ENCODE results near the gene NR3C2. TPM values are rescaled to one million over a fixed set of nuclear protein-coding genes. Genes with fewer than 3 reads are reported as not detected.

The NR3C2 gene
- total RNA-seq, 1 donor from 2014 or later = 16.7 TPM

DNA sequence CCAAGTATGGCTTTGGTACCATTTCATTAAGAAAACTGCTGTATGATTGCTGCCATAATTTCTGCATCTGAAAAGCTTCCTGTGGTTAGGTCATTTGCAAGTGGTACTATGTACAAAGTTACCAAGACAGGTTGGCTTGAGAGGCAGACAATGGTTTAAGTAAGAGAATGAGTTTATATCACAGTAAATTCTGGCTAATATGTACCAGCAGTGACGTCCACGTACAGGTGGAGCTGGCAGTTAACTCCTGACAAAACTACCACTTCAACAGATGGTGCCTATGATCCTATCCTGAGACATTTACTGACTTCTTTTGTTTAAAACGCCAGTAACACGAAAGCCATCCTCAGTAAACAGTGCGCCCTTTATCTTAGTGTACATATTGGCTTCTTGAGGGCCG is 198.4 kb downstream of the NR3C2 start:
- no peaks in the 10 kb centered on the region for H3K36me3 ChIP-seq (ENCODE audit: control insufficient read depth in 3 of 3, insufficient read depth in 3 of 3, low read length in 3 of 3)
- no peaks in the 10 kb centered on the region for H3K27me3 ChIP-seq (ENCODE audit: control insufficient read depth in 3 of 3, insufficient read depth in 3 of 3, low read length in 3 of 3)
- no peaks in the 10 kb centered on the region for H3K9me3 ChIP-seq (ENCODE audit: control insufficient read depth in 3 of 3, low read length in 3 of 3)
- no peaks in the 10 kb centered on the region for H3K4me1 ChIP-seq (ENCODE audit: control insufficient read depth in 3 of 3, insufficient read depth in 3 of 3, low read length in 3 of 3)
- no peak overlapping the region for H3K27ac ChIP-seq (ENCODE audit: low read depth, low read length)
- no peak overlapping the region for H3K4me3 ChIP-seq (ENCODE audit: low read length in 3 of 3)
- no peak overlapping the region for H3K9ac ChIP-seq (ENCODE audit: low read depth in 1 of 3, low read length in 3 of 3)

- H3K9me3 ChIP-seq (ENCODE audit: control insufficient read depth in 3 of 3, low read length in 3 of 3) = no peaks in the 10 kb centered on the region
- H3K27me3 ChIP-seq (ENCODE audit: control insufficient read depth in 3 of 3, insufficient read depth in 3 of 3, low read length in 3 of 3) = no peaks in the 10 kb centered on the region
Observed at GRCh38 chr4:148240241-148240640, 202.0 kb downstream of the NR3C2 start.

GRCh38 chr4:148239494-148239985 is 202.7 kb downstream of the NR3C2 start:
- no peaks in the 10 kb centered on the region for H3K4me1 ChIP-seq (ENCODE audit: control insufficient read depth in 3 of 3, insufficient read depth in 3 of 3, low read length in 3 of 3)
- H3K9ac ChIP-seq (ENCODE audit: low read depth in 1 of 3, low read length in 3 of 3) = no peak overlapping the region
- no peak overlapping the region for H3K4me3 ChIP-seq (ENCODE audit: low read length in 3 of 3)
- H3K27ac ChIP-seq (ENCODE audit: low read depth, low read length) = no peak overlapping the region
- no peaks in the 10 kb centered on the region for H3K9me3 ChIP-seq (ENCODE audit: control insufficient read depth in 3 of 3, low read length in 3 of 3)
- no peaks in the 10 kb centered on the region for H3K27me3 ChIP-seq (ENCODE audit: control insufficient read depth in 3 of 3, insufficient read depth in 3 of 3, low read length in 3 of 3)
- no peaks in the 10 kb centered on the region for H3K36me3 ChIP-seq (ENCODE audit: control insufficient read depth in 3 of 3, insufficient read depth in 3 of 3, low read length in 3 of 3)

More at GRCh38 chr4:148240241-148240640, 202.0 kb downstream of the NR3C2 start:
- Histone ChIP-seq H3K36me3 (ENCODE audit: control insufficient read depth in 3 of 3, insufficient read depth in 3 of 3, low read length in 3 of 3) (no peaks in the 10 kb centered on the region), H3K9ac (ENCODE audit: low read depth in 1 of 3, low read length in 3 of 3) (no peak overlapping the region), H3K4me3 (ENCODE audit: low read length in 3 of 3) (no peak overlapping the region), H3K27ac (ENCODE audit: low read depth, low read length) (no peak overlapping the region), H3K4me1 (ENCODE audit: control insufficient read depth in 3 of 3, insufficient read depth in 3 of 3, low read length in 3 of 3) (no peaks in the 10 kb centered on the region)

DNA sequence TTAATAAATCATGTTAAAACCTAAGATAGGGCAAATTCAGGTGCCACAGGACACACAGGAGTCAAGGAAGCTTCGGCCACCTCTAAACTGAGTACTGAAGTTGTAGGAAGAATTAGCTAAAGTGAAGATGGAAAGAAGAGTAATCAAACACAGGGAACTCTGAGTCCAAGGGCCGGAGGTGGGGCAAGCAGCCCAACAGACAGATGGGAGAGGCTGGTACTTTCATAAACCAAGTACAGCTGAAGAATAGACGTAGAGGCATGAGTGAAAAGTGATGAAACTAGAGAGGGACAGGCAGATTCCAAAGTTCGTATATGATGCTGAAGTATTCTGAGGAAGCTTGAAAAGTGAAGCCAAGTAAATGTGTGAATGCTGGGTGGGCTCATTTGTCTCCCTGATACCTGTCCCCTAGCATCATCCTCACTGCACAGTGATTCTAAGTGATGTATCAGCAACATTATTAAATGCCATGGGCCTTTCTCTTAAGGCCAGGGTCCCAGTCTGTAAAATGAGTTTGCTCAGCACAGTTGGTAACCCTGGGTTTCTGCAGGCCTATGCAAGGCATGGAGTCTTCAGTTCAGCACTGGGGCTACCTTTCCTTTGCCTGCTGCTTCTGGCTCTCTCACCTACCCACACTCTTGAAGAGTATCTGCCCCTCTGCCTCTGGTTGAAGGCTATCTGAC is 203.3 kb downstream of the NR3C2 start:
- no peak overlapping the region for H3K27ac ChIP-seq (ENCODE audit: low read depth, low read length)
- H3K27me3 ChIP-seq (ENCODE audit: control insufficient read depth in 3 of 3, insufficient read depth in 3 of 3, low read length in 3 of 3) = no peaks in the 10 kb centered on the region

GRCh38 chr4:148238086-148238485 is 204.1 kb downstream of the NR3C2 start:
- Histone ChIP-seq H3K9ac (ENCODE audit: low read depth in 1 of 3, low read length in 3 of 3) (no peak overlapping the region), H3K4me1 (ENCODE audit: control insufficient read depth in 3 of 3, insufficient read depth in 3 of 3, low read length in 3 of 3) (no peaks in the 10 kb centered on the region), H3K27me3 (ENCODE audit: control insufficient read depth in 3 of 3, insufficient read depth in 3 of 3, low read length in 3 of 3) (no peaks in the 10 kb centered on the region), H3K36me3 (ENCODE audit: control insufficient read depth in 3 of 3, insufficient read depth in 3 of 3, low read length in 3 of 3) (no peaks in the 10 kb centered on the region), H3K4me3 (ENCODE audit: low read length in 3 of 3) (no peak overlapping the region), H3K9me3 (ENCODE audit: control insufficient read depth in 3 of 3, low read length in 3 of 3) (no peaks in the 10 kb centered on the region), H3K27ac (ENCODE audit: low read depth, low read length) (no peak overlapping the region)

More for the DNA sequence above, 203.3 kb downstream of the NR3C2 start:
- Histone ChIP-seq H3K9ac (ENCODE audit: low read depth in 1 of 3, low read length in 3 of 3) (no peak overlapping the region), H3K9me3 (ENCODE audit: control insufficient read depth in 3 of 3, low read length in 3 of 3) (no peaks in the 10 kb centered on the region), H3K36me3 (ENCODE audit: control insufficient read depth in 3 of 3, insufficient read depth in 3 of 3, low read length in 3 of 3) (no peaks in the 10 kb centered on the region), H3K4me1 (ENCODE audit: control insufficient read depth in 3 of 3, insufficient read depth in 3 of 3, low read length in 3 of 3) (no peaks in the 10 kb centered on the region), H3K4me3 (ENCODE audit: low read length in 3 of 3) (no peak overlapping the region)

DNA sequence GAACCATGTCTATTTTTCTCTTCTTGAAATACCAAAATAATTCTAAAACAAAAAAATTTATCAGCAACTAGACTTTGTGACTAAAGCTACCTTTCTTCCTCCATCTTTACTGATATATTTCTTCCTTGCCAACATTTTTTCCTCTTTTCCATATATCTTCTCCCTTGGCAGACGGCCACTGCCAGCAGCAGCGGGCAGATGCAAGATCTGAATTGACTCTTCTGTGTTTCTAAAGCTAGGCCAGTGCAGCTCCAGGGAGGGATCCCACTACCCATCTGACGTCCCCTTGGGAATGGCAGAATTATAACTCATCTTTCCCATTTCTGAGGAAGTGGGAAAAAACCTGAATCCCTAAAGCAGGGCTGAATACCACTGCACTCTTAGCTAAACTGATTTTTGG is 206.4 kb downstream of the NR3C2 start:
- no peak overlapping the region for H3K4me3 ChIP-seq (ENCODE audit: low read length in 3 of 3)

GRCh38 chr4:148229798-148230197 is 212.4 kb downstream of the NR3C2 start:
- H3K27me3 ChIP-seq (ENCODE audit: control insufficient read depth in 3 of 3, insufficient read depth in 3 of 3, low read length in 3 of 3) = no peaks in the 10 kb centered on the region
- H3K36me3 ChIP-seq (ENCODE audit: control insufficient read depth in 3 of 3, insufficient read depth in 3 of 3, low read length in 3 of 3) = no peaks in the 10 kb centered on the region

More for the DNA sequence above, 206.4 kb downstream of the NR3C2 start:
- Histone ChIP-seq H3K9me3 (ENCODE audit: control insufficient read depth in 3 of 3, low read length in 3 of 3) (no peaks in the 10 kb centered on the region), H3K27ac (ENCODE audit: low read depth, low read length) (no peak overlapping the region), H3K36me3 (ENCODE audit: control insufficient read depth in 3 of 3, insufficient read depth in 3 of 3, low read length in 3 of 3) (no peaks in the 10 kb centered on the region), H3K27me3 (ENCODE audit: control insufficient read depth in 3 of 3, insufficient read depth in 3 of 3, low read length in 3 of 3) (no peaks in the 10 kb centered on the region), H3K4me1 (ENCODE audit: control insufficient read depth in 3 of 3, insufficient read depth in 3 of 3, low read length in 3 of 3) (no peaks in the 10 kb centered on the region), H3K9ac (ENCODE audit: low read depth in 1 of 3, low read length in 3 of 3) (no peak overlapping the region)

DNA sequence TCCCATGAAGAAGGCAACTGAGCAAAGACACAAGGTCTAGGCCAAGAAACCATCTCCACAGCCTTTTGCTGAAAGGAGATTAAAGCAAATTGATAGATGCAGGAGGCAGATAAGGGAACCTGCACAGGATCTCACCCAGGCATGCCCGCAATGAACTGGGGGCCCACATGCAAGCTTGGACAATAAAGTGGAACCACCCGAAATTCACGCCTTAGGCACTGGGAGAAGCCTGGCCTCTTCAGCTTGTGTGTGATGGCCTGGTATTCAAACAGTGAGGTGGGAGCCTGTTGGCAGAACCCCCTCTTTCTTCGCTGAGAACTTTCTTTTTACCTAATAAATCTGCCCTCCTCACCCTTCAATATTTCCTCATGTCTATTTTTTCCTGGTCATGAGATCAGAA is 213.2 kb downstream of the NR3C2 start:
- H3K27ac ChIP-seq (ENCODE audit: low read depth, low read length) = no peak overlapping the region
- H3K4me3 ChIP-seq (ENCODE audit: low read length in 3 of 3) = no peak overlapping the region
- no peaks in the 10 kb centered on the region for H3K4me1 ChIP-seq (ENCODE audit: control insufficient read depth in 3 of 3, insufficient read depth in 3 of 3, low read length in 3 of 3)
- no peaks in the 10 kb centered on the region for H3K9me3 ChIP-seq (ENCODE audit: control insufficient read depth in 3 of 3, low read length in 3 of 3)
- H3K36me3 ChIP-seq (ENCODE audit: control insufficient read depth in 3 of 3, insufficient read depth in 3 of 3, low read length in 3 of 3) = no peaks in the 10 kb centered on the region
- H3K27me3 ChIP-seq (ENCODE audit: control insufficient read depth in 3 of 3, insufficient read depth in 3 of 3, low read length in 3 of 3) = no peaks in the 10 kb centered on the region
- H3K9ac ChIP-seq (ENCODE audit: low read depth in 1 of 3, low read length in 3 of 3) = no peak overlapping the region

More at GRCh38 chr4:148229798-148230197, 212.4 kb downstream of the NR3C2 start:
- H3K4me3 ChIP-seq (ENCODE audit: low read length in 3 of 3) = no peak overlapping the region
- H3K27ac ChIP-seq (ENCODE audit: low read depth, low read length) = no peak overlapping the region
- no peak overlapping the region for H3K9ac ChIP-seq (ENCODE audit: low read depth in 1 of 3, low read length in 3 of 3)
- H3K4me1 ChIP-seq (ENCODE audit: control insufficient read depth in 3 of 3, insufficient read depth in 3 of 3, low read length in 3 of 3) = no peaks in the 10 kb centered on the region
- H3K9me3 ChIP-seq (ENCODE audit: control insufficient read depth in 3 of 3, low read length in 3 of 3) = no peaks in the 10 kb centered on the region

DNA sequence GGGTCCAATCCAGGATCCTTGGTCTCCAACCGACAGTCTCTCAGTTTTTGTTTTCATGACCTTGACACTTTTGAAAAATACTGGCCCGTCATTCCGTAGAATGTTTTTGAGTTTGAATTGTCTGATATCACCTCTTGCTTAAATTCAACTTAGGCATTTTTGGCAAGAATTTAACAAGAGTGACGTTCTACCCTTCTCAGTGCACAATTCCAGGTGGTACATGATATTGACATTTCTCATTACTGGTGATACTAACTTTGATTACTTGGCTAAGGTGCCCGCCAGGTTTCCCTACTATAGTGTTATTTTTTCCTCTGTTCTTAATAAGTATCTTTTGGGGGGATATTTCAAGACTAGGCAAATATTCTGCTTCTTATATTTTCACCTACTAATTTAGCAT is 215.1 kb downstream of the NR3C2 start:
- Histone ChIP-seq H3K9ac (ENCODE audit: low read depth in 1 of 3, low read length in 3 of 3) (no peak overlapping the region), H3K9me3 (ENCODE audit: control insufficient read depth in 3 of 3, low read length in 3 of 3) (no peaks in the 10 kb centered on the region), H3K27ac (ENCODE audit: low read depth, low read length) (no peak overlapping the region), H3K36me3 (ENCODE audit: control insufficient read depth in 3 of 3, insufficient read depth in 3 of 3, low read length in 3 of 3) (no peaks in the 10 kb centered on the region), H3K4me1 (ENCODE audit: control insufficient read depth in 3 of 3, insufficient read depth in 3 of 3, low read length in 3 of 3) (no peaks in the 10 kb centered on the region), H3K4me3 (ENCODE audit: low read length in 3 of 3) (no peak overlapping the region), H3K27me3 (ENCODE audit: control insufficient read depth in 3 of 3, insufficient read depth in 3 of 3, low read length in 3 of 3) (no peaks in the 10 kb centered on the region)

GRCh38 chr4:148226341-148226740 is 215.9 kb downstream of the NR3C2 start:
- Histone ChIP-seq H3K27me3 (ENCODE audit: control insufficient read depth in 3 of 3, insufficient read depth in 3 of 3, low read length in 3 of 3) (no peaks in the 10 kb centered on the region), H3K4me1 (ENCODE audit: control insufficient read depth in 3 of 3, insufficient read depth in 3 of 3, low read length in 3 of 3) (no peaks in the 10 kb centered on the region), H3K27ac (ENCODE audit: low read depth, low read length) (no peak overlapping the region), H3K9ac (ENCODE audit: low read depth in 1 of 3, low read length in 3 of 3) (no peak overlapping the region), H3K9me3 (ENCODE audit: control insufficient read depth in 3 of 3, low read length in 3 of 3) (no peaks in the 10 kb centered on the region), H3K4me3 (ENCODE audit: low read length in 3 of 3) (no peak overlapping the region), H3K36me3 (ENCODE audit: control insufficient read depth in 3 of 3, insufficient read depth in 3 of 3, low read length in 3 of 3) (no peaks in the 10 kb centered on the region)

All from skeletal muscle tissue (tissue), 4 donors.